ENCODE measurements around the gene CACNB2. TPM values are rescaled to one million over a fixed set of nuclear protein-coding genes. Genes with fewer than 3 reads are reported as not detected.

Gene CACNB2
- total RNA-seq, 4 donors from 2014 or later, result 60.3 to 158 (median 89.1) TPM

DNA sequence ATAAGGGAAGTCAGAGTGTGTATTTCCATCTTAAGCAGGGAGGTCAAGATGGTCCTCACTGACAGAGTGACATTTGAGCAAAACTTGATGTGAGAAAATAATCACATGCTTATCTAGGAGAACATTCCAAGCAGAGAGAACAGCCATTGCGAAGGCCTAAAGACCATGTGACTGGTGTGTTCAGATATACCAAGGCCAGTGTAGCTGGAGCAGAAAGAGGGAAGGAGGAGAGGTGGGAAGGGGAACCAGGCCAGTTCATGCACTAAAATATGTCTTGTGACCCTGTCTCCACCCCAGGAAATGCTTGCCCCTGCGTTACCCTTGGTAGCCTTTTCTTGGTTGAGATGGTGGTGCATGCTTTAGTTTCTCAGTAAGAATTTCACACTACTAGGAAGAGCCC lies 77.4 kb downstream of the CACNB2 start:
- no peaks in the 10 kb centered on the region for H3K27me3 ChIP-seq
- no peak for ATAC-seq
- no peaks in the 10 kb centered on the region for H3K36me3 ChIP-seq
- H3K27ac ChIP-seq, result peak overlapping the region in 2 of 4 donors; percentile 41 to 56
- peaks cover 0 to 89% (median 10%) of the 10 kb centered on the region in 3 donors for H3K4me1 ChIP-seq
- H3K4me3 ChIP-seq, result no peak overlapping the region
- H3K9me3 ChIP-seq, result no peaks in the 10 kb centered on the region
- WGBS, 2 donors (ENCODE audit: low coverage in 1 of 2), result 72 to 78% methylated on average over 1 to 2 of the region's 2 CpGs
- TF ChIP-seq POLR2A (IDR thresholded peaks at IDR 0.05) (no peak), EP300 (IDR thresholded peaks at IDR 0.05) (no peak), POLR2AphosphoS5 (IDR thresholded peaks at IDR 0.05) (no peak)
- TF ChIP-seq, protein P1, sequence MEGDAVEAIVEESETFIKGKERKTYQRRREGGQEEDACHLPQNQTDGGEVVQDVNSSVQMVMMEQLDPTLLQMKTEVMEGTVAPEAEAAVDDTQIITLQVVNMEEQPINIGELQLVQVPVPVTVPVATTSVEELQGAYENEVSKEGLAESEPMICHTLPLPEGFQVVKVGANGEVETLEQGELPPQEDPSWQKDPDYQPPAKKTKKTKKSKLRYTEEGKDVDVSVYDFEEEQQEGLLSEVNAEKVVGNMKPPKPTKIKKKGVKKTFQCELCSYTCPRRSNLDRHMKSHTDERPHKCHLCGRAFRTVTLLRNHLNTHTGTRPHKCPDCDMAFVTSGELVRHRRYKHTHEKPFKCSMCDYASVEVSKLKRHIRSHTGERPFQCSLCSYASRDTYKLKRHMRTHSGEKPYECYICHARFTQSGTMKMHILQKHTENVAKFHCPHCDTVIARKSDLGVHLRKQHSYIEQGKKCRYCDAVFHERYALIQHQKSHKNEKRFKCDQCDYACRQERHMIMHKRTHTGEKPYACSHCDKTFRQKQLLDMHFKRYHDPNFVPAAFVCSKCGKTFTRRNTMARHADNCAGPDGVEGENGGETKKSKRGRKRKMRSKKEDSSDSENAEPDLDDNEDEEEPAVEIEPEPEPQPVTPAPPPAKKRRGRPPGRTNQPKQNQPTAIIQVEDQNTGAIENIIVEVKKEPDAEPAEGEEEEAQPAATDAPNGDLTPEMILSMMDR (IDR thresholded peaks at IDR 0.05), result no peak

DNA sequence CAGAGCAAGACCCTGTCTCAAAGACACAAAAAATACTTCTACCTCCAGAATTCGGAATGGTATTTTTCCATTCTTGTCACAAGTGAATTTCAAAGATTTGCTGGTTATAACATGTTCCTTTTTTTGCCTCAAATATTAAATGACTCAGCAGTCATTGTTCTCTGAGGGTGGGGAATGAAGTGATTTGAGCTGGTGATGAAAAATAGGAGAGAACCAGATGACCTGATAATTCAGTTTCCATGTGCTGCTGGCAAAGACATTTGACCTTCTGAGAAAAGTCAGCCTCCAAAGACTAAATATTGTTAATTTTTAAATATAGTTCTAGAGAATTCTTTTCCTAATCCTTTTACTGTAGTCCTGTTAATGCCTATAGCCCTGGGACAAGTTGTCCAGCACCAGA lies 78.9 kb downstream of the CACNB2 start:
- TF ChIP-seq EP300 (IDR thresholded peaks at IDR 0.05), result no peak
- TF ChIP-seq POLR2A (IDR thresholded peaks at IDR 0.05), result no peak
- TF ChIP-seq, protein P1 (IDR thresholded peaks at IDR 0.05), result no peak
- TF ChIP-seq POLR2AphosphoS5 (IDR thresholded peaks at IDR 0.05), result no peak
- H3K4me3 ChIP-seq, result no peak overlapping the region
- no peak for ATAC-seq
- H3K4me1 ChIP-seq, result peaks cover 0 to 83% (median 7%) of the 10 kb centered on the region in 3 donors
- H3K9me3 ChIP-seq, result no peaks in the 10 kb centered on the region
- no peaks in the 10 kb centered on the region for H3K27me3 ChIP-seq
- H3K36me3 ChIP-seq, result no peaks in the 10 kb centered on the region
- peak overlapping the region in 2 of 4 donors; percentile 2 to 56 for H3K27ac ChIP-seq
- WGBS, 2 donors (ENCODE audit: low coverage in 1 of 2), result 73 to 86% methylated on average over 1 of the region's 1 CpG

DNA sequence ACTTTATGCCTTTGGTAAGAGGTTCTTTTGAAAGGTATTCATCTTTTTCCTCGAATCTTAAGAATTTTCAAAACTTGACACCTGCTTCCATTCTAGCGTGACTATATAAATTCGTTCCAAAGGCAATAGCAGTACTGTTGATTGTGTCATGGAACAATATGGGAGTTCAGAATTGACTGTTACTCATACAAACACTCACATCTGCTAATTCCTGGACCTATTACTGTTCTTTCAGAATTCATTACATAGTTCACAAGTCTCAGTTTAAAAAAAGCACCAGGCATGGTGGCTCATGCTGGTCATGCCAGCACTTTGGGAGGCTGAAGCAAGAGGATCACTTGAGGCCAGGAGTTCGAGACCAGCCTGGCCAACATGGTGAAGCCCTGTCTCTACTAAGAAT lies 80.9 kb downstream of the CACNB2 start:
- H3K36me3 ChIP-seq, result no peaks in the 10 kb centered on the region
- TF ChIP-seq, protein P1 (IDR thresholded peaks at IDR 0.05), result no peak
- TF ChIP-seq POLR2AphosphoS5 (IDR thresholded peaks at IDR 0.05) (no peak), POLR2A (IDR thresholded peaks at IDR 0.05) (no peak), EP300 (IDR thresholded peaks at IDR 0.05) (no peak)
- peak overlapping the region in 3 of 4 donors; percentile 2 to 62 (median 39) for H3K27ac ChIP-seq
- H3K4me3 ChIP-seq, result no peak overlapping the region
- 56% methylated on average over 4 of the region's 4 CpGs for WGBS, 2 donors (ENCODE audit: low coverage in 1 of 2)
- H3K9me3 ChIP-seq, result no peaks in the 10 kb centered on the region
- H3K4me1 ChIP-seq, result peaks cover 0 to 85% (median 7%) of the 10 kb centered on the region in 3 donors
- H3K27me3 ChIP-seq, result no peaks in the 10 kb centered on the region
- ATAC-seq, result no peak

DNA sequence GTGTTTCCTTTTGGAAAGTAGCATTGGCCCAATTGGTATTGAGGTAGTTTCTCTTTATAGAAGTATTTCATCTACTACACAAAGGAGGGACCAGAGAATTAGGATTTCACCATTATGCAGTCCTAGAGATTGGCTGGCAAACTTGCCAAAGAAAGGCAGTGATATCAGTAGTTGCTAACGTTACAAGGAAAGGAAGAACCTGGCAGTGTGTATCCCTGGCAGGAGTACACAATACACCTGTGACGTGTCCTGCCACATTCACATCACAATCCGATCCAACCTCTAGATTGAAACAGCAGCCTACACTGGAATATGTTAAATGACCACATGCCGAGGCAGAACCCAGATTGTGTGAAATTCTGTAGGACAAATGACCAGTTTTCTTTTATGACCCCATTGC lies 81.7 kb downstream of the CACNB2 start:
- no peak for ATAC-seq
- peaks cover 0 to 78% (median 7%) of the 10 kb centered on the region in 3 donors for H3K4me1 ChIP-seq
- no peak overlapping the region for H3K4me3 ChIP-seq
- H3K36me3 ChIP-seq, result no peaks in the 10 kb centered on the region
- H3K27me3 ChIP-seq, result no peaks in the 10 kb centered on the region
- TF ChIP-seq EP300 (IDR thresholded peaks at IDR 0.05), result no peak
- no peak for TF ChIP-seq POLR2A (IDR thresholded peaks at IDR 0.05)
- TF ChIP-seq POLR2AphosphoS5 (IDR thresholded peaks at IDR 0.05), result no peak
- TF ChIP-seq, protein P1 (IDR thresholded peaks at IDR 0.05), result no peak
- no peaks in the 10 kb centered on the region for H3K9me3 ChIP-seq
- 51 to 58% methylated on average over 4 of the region's 4 CpGs for WGBS, 2 donors (ENCODE audit: low coverage in 1 of 2)
- peak overlapping the region in 2 of 4 donors; percentile 39 to 62 for H3K27ac ChIP-seq

DNA sequence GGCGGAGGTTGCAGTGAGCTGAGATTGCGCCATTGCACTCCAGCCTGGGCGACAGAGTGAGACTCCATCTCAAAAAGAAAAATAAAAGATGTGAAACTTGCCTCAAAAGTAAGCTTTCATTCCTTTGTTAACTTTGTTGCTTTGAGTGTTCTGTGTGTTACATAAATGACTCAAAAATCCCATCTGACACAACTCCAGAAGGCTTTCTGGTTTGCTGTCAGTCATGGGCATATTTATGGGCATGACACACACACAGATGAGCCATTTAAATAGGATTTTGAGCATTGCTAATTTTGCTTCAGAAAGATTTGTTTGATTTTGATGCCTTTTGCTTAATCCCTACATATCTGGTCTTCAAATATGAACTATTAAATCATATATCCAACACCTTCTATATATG lies 82.6 kb downstream of the CACNB2 start:
- Histone ChIP-seq H3K27ac (peak overlapping the region in 1 of 4 donors; percentile 29), H3K9me3 (no peaks in the 10 kb centered on the region), H3K27me3 (no peaks in the 10 kb centered on the region), H3K4me3 (no peak overlapping the region), H3K36me3 (no peaks in the 10 kb centered on the region), H3K4me1 (peaks cover 0 to 68% (median 5%) of the 10 kb centered on the region in 3 donors)
- WGBS, 2 donors (ENCODE audit: low coverage in 1 of 2), result 67% methylated on average over 3 of the region's 3 CpGs
- no peak for ATAC-seq
- TF ChIP-seq POLR2A (IDR thresholded peaks at IDR 0.05) (no peak), EP300 (IDR thresholded peaks at IDR 0.05) (no peak), POLR2AphosphoS5 (IDR thresholded peaks at IDR 0.05) (no peak)
- TF ChIP-seq, protein P1 (IDR thresholded peaks at IDR 0.05), result no peak

Data from gastroesophageal sphincter (tissue), 4 donors.